ENCODE data around the gene NOP10. TPM values are rescaled to one million over a fixed set of nuclear protein-coding genes. Genes with fewer than 3 reads are reported as not detected.

NOP10 gene
- polyA plus RNA-seq, 2 of the 4 experiments (the other 2 are of a cell fraction), result 451 to 502 TPM

- Histone ChIP-seq H3K9me3 (no peaks in the 10 kb centered on the region), H3K27ac (no peak overlapping the region), H3K4me3 (no peak overlapping the region), H3K4me1 (no peaks in the 10 kb centered on the region), H3K4me2 (no peak overlapping the region)
- ChIA-PET CTCF (interaction anchor here (1.4 kb wide), 2 partner anchors 11 to 19 kb away, joined by 4 to 7 read pairs; partner anchors contain the start of gene LPCAT4), POLR2A (interaction anchor here (0.6 kb wide), 1 partner anchor 20 kb away, joined by 4 read pairs; no protein-coding TSS in a partner anchor)
- ATAC-seq (no peak), FAIRE-seq (peak; percentile 32), DNase-seq (ENCODE audit: low read depth in 1 of 2, low spot score in 1 of 2) (no peak)
- WGBS (ENCODE audit: missing lambda C conversion rate), result 6% methylated on average over 1 of the region's 1 CpG
- no peak for TF ChIP-seq ESRRA (IDR thresholded peaks at IDR 0.05; ENCODE audit: borderline replicate concordance, low read length)
- TF ChIP-seq, protein P1, sequence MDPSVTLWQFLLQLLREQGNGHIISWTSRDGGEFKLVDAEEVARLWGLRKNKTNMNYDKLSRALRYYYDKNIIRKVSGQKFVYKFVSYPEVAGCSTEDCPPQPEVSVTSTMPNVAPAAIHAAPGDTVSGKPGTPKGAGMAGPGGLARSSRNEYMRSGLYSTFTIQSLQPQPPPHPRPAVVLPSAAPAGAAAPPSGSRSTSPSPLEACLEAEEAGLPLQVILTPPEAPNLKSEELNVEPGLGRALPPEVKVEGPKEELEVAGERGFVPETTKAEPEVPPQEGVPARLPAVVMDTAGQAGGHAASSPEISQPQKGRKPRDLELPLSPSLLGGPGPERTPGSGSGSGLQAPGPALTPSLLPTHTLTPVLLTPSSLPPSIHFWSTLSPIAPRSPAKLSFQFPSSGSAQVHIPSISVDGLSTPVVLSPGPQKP (IDR thresholded peaks at IDR 0.05; ENCODE audit: low read depth, low read length), result no peak
- TF ChIP-seq, protein P2, sequence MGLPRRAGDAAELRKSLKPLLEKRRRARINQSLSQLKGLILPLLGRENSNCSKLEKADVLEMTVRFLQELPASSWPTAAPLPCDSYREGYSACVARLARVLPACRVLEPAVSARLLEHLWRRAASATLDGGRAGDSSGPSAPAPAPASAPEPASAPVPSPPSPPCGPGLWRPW (IDR thresholded peaks at IDR 0.05), result no peak
- no peak for TF ChIP-seq HDAC2 (IDR thresholded peaks at IDR 0.05)
- no peak for TF ChIP-seq KDM1A (IDR thresholded peaks at IDR 0.05; ENCODE audit: low read depth)
- no peak for TF ChIP-seq E2F6 (IDR thresholded peaks at IDR 0.05; ENCODE audit: borderline replicate concordance, low read depth)
- TF ChIP-seq JUN (IDR thresholded peaks at IDR 0.05), result no peak
- no peak for TF ChIP-seq PBX3 (IDR thresholded peaks at IDR 0.05)
- no peak for TF ChIP-seq USF2 (IDR thresholded peaks at IDR 0.05)
- TF ChIP-seq RCOR1 (IDR thresholded peaks at IDR 0.05; ENCODE audit: low read depth, low read length), result no peak
- TF ChIP-seq CBX8 (IDR thresholded peaks at IDR 0.05), result no peak
- TF ChIP-seq JUNB (IDR thresholded peaks at IDR 0.05), result no peak
- TF ChIP-seq RARB (CRISPR knock-in tag; IDR thresholded peaks at IDR 0.05), result no peak
- no peak for TF ChIP-seq BHLHE40 (IDR thresholded peaks at IDR 0.05; ENCODE audit: low read depth, low read length)
- no peak for TF ChIP-seq GATA3 (IDR thresholded peaks at IDR 0.05; ENCODE audit: borderline replicate concordance)
- TF ChIP-seq HOXB13 (CRISPR knock-in tag; IDR thresholded peaks at IDR 0.05; ENCODE audit: low read depth), result no peak
- TF ChIP-seq, protein P3, sequence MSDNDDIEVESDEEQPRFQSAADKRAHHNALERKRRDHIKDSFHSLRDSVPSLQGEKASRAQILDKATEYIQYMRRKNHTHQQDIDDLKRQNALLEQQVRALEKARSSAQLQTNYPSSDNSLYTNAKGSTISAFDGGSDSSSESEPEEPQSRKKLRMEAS (IDR thresholded peaks at IDR 0.05), result no peak
- no peak for TF ChIP-seq MYC (IDR thresholded peaks at IDR 0.05; ENCODE audit: borderline replicate concordance, low read length)
These were observed 5.9 kb upstream of the NOP10 start for GRCh38 chr15:34348735-34349300.

- CTCF ChIA-PET, result interaction anchor here (1.4 kb wide), 2 partner anchors 12 to 19 kb away, joined by 4 to 7 read pairs; partner anchors contain the start of gene LPCAT4
- POLR2A ChIA-PET, result no interaction called here
These were observed 5.2 kb upstream of the NOP10 start for GRCh38 chr15:34347951-34348638.

More at GRCh38 chr15:34347951-34348638, 5.2 kb upstream of the NOP10 start:
- no peak for ATAC-seq
- H3K4me2 ChIP-seq, result no peak overlapping the region
- DNase-seq (ENCODE audit: low read depth in 1 of 2, low spot score in 1 of 2), result no peak
- no peak overlapping the region for H3K4me3 ChIP-seq
- H3K9me3 ChIP-seq, result no peaks in the 10 kb centered on the region
- TF ChIP-seq HDAC2 (IDR thresholded peaks at IDR 0.05) (no peak), BHLHE40 (IDR thresholded peaks at IDR 0.05; ENCODE audit: low read depth, low read length) (no peak), ZSCAN20 (CRISPR knock-in tag; IDR thresholded peaks at IDR 0.05) (no peak), FOXS1 (CRISPR knock-in tag; IDR thresholded peaks at IDR 0.05) (no peak), USF2 (IDR thresholded peaks at IDR 0.05) (no peak), CEBPB (IDR thresholded peaks at IDR 0.05) (no peak), MAFK (IDR thresholded peaks at IDR 0.05; ENCODE audit: partially characterized antibody) (no peak), RFX5 (IDR thresholded peaks at IDR 0.05) (no peak), FOSL2 (IDR thresholded peaks at IDR 0.05) (no peak), FOSL2 (CRISPR knock-in tag; IDR thresholded peaks at IDR 0.05) (no peak), BCL3 (IDR thresholded peaks at IDR 0.05) (no peak), CBX8 (IDR thresholded peaks at IDR 0.05) (no peak), ZNF302 (CRISPR knock-in tag; IDR thresholded peaks at IDR 0.05) (no peak), JUN (IDR thresholded peaks at IDR 0.05) (no peak), RNF2 (IDR thresholded peaks at IDR 0.05; ENCODE audit: borderline replicate concordance, low read depth) (no peak), MYC (IDR thresholded peaks at IDR 0.05; ENCODE audit: borderline replicate concordance, low read length) (no peak), CHD2 (IDR thresholded peaks at IDR 0.05; ENCODE audit: low read length, partially characterized antibody) (no peak)
- TF ChIP-seq, protein P3 (IDR thresholded peaks at IDR 0.05), result no peak
- TF ChIP-seq, protein P2 (IDR thresholded peaks at IDR 0.05), result no peak
- WGBS (ENCODE audit: missing lambda C conversion rate), result 63% methylated on average over 13 of the region's 13 CpGs
- no peak for FAIRE-seq
- H3K4me1 ChIP-seq, result no peaks in the 10 kb centered on the region
- H3K27ac ChIP-seq, result no peak overlapping the region

Data from A549 (cell line).